ENCODE data around the gene COL24A1.

The COL24A1 gene

DNA sequence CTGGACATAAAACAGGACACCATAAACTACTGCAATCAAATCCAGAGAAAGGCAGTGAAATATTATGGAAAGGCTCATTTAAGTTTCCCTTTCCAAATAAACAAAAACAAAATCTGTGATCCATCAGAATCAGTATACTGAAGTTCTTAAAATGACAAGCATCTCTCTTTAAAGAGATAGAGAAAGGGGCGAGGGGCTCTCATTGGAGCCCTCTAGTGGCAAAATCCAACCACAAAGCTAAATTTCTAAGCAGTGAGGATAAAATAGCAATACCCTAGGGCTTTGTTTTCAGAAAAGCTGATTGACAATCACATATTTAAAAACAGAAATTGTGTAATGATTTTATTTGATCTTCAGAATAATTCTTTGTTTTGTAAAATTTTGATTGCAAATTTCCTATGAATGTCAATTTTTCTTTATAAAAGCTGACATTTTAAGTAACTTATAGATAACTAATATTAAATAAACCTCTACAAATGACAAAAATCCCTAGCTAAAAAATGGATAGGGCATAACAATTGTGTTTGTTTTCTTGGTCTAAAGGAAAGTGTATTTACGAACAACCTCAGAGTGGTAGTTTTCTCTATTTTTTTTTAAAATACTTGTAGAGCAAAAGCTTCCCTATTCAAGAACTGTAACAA, 138.2 kb downstream of the COL24A1 start:
- Histone ChIP-seq H3K79me1 (ENCODE audit: low read length) (no peaks in the 10 kb centered on the region), H3K36me3 (ENCODE audit: control insufficient read depth, insufficient read depth, low read length) (no peaks in the 10 kb centered on the region), H3K18ac (ENCODE audit: low read length) (no peak overlapping the region), H3K4me1 (ENCODE audit: control insufficient read depth, low read depth, low read length) (no peaks in the 10 kb centered on the region), H3K79me2 (ENCODE audit: control insufficient read depth, insufficient read depth, low read length) (no peaks in the 10 kb centered on the region), H3K9ac (ENCODE audit: low read length) (no peak overlapping the region), H2BK15ac (replicated peaks; ENCODE audit: low read depth) (no peak overlapping the region), H2AK5ac (ENCODE audit: low read length) (no peak overlapping the region), H3K4ac (ENCODE audit: low read depth, low read length) (no peak overlapping the region), H3K27me3 (ENCODE audit: insufficient read depth, low read length, poor library complexity) (no peaks in the 10 kb centered on the region), H2BK5ac (ENCODE audit: low read length) (no peak overlapping the region), H3K23ac (ENCODE audit: low read length) (no peak overlapping the region), H3K27ac (ENCODE audit: low read depth, low read length) (no peak overlapping the region), H3K4me3 (ENCODE audit: low read length) (no peak overlapping the region), H2BK120ac (ENCODE audit: low read depth, low read length) (no peak overlapping the region), H4K8ac (ENCODE audit: low read depth, low read length) (no peak overlapping the region), H3K56ac (ENCODE audit: low read length) (no peak overlapping the region), H4K5ac (ENCODE audit: low read length) (no peak overlapping the region), H3K4me2 (ENCODE audit: low read length) (no peak overlapping the region)
- DNase-seq, result peak; percentile 45
- no CpG with 5 or more reads among the region's 2 CpGs for WGBS (ENCODE audit: extremely low coverage, insufficient coverage, low lambda C conversion rate)

DNA sequence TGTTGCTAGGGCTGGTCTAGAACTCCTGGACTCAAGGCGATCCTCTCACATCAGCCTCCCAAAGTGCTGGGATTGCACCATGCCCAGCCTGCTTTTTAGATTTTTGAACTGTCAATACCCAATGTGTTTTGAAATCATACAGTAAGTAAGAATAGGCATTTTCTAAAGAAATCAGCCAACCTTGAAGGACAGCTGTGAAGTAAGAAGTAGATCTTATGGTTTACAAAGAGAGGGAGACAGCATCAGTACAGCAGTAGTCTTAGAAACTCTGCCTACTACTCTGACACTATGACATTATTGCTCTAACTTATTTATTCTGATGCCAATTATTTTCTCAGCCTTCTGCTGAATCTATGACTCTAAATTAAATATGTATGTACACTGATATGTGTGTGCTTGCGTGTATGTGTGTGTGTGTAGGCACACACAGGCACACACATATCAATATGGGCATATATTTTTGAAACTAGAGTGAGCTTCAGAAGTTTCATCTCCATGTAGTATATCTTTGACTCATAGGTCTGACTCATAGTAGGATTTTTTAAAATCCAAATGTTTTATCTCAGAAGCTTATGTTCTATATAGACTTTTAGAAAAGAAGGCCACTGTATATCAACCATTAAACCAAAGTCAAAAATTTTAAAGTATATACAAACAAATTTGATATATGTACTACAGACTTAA, 140.4 kb downstream of the COL24A1 start:
- H3K36me3 ChIP-seq (ENCODE audit: control insufficient read depth, insufficient read depth, low read length), result no peaks in the 10 kb centered on the region
- no peak overlapping the region for H2AK5ac ChIP-seq (ENCODE audit: low read length)
- no peaks in the 10 kb centered on the region for H3K4me1 ChIP-seq (ENCODE audit: control insufficient read depth, low read depth, low read length)
- H3K9ac ChIP-seq (ENCODE audit: low read length), result no peak overlapping the region
- DNase-seq, result no peak
- no peaks in the 10 kb centered on the region for H3K79me1 ChIP-seq (ENCODE audit: low read length)
- H3K4me3 ChIP-seq (ENCODE audit: low read length), result no peak overlapping the region
- H3K27ac ChIP-seq (ENCODE audit: low read depth, low read length), result no peak overlapping the region
- H2BK120ac ChIP-seq (ENCODE audit: low read depth, low read length), result no peak overlapping the region
- no CpG with 5 or more reads among the region's 2 CpGs for WGBS (ENCODE audit: extremely low coverage, insufficient coverage, low lambda C conversion rate)
- H3K79me2 ChIP-seq (ENCODE audit: control insufficient read depth, insufficient read depth, low read length), result no peaks in the 10 kb centered on the region
- no peak overlapping the region for H2BK15ac ChIP-seq (replicated peaks; ENCODE audit: low read depth)
- no peak overlapping the region for H3K56ac ChIP-seq (ENCODE audit: low read length)
- H3K4ac ChIP-seq (ENCODE audit: low read depth, low read length), result no peak overlapping the region
- no peak overlapping the region for H4K8ac ChIP-seq (ENCODE audit: low read depth, low read length)
- no peak overlapping the region for H4K5ac ChIP-seq (ENCODE audit: low read length)
- H3K27me3 ChIP-seq (ENCODE audit: insufficient read depth, low read length, poor library complexity), result no peaks in the 10 kb centered on the region
- no peak overlapping the region for H3K23ac ChIP-seq (ENCODE audit: low read length)
- no peak overlapping the region for H2BK5ac ChIP-seq (ENCODE audit: low read length)
- H3K4me2 ChIP-seq (ENCODE audit: low read length), result no peak overlapping the region
- H3K18ac ChIP-seq (ENCODE audit: low read length), result no peak overlapping the region

DNA sequence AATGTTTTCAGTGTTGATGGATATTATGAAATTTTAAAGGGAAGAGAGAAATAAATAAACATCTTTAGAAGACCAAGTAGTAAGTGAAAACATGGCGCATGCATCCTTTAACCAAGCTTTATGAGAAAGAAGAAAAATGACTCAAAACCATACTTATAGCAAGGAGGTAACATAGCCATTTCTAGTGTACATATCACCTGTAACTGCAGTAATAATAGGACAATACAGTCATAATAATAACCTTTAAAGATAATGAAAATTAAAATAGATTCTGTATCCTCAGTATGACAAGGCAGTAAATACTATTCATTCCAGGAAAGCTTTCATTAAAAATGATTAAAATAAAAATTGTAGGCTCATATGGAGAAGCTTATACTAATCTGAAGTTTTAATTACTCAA, 141.2 kb downstream of the COL24A1 start:
- H3K36me3 ChIP-seq (ENCODE audit: control insufficient read depth, insufficient read depth, low read length), result no peaks in the 10 kb centered on the region
- H4K8ac ChIP-seq (ENCODE audit: low read depth, low read length), result no peak overlapping the region
- no peak overlapping the region for H2AK5ac ChIP-seq (ENCODE audit: low read length)
- H3K4ac ChIP-seq (ENCODE audit: low read depth, low read length), result no peak overlapping the region
- H3K27ac ChIP-seq (ENCODE audit: low read depth, low read length), result no peak overlapping the region
- H3K4me2 ChIP-seq (ENCODE audit: low read length), result no peak overlapping the region
- H3K4me1 ChIP-seq (ENCODE audit: control insufficient read depth, low read depth, low read length), result no peaks in the 10 kb centered on the region
- H3K18ac ChIP-seq (ENCODE audit: low read length), result no peak overlapping the region
- DNase-seq, result no peak
- H4K5ac ChIP-seq (ENCODE audit: low read length), result no peak overlapping the region
- no peak overlapping the region for H2BK120ac ChIP-seq (ENCODE audit: low read depth, low read length)
- no peak overlapping the region for H2BK5ac ChIP-seq (ENCODE audit: low read length)
- no CpG with 5 or more reads among the region's 1 CpG for WGBS (ENCODE audit: extremely low coverage, insufficient coverage, low lambda C conversion rate)
- no peak overlapping the region for H3K4me3 ChIP-seq (ENCODE audit: low read length)
- H3K27me3 ChIP-seq (ENCODE audit: insufficient read depth, low read length, poor library complexity), result no peaks in the 10 kb centered on the region
- no peak overlapping the region for H3K9ac ChIP-seq (ENCODE audit: low read length)
- H2BK15ac ChIP-seq (replicated peaks; ENCODE audit: low read depth), result no peak overlapping the region
- no peak overlapping the region for H3K23ac ChIP-seq (ENCODE audit: low read length)
- H3K79me1 ChIP-seq (ENCODE audit: low read length), result no peaks in the 10 kb centered on the region
- H3K56ac ChIP-seq (ENCODE audit: low read length), result no peak overlapping the region
- H3K79me2 ChIP-seq (ENCODE audit: control insufficient read depth, insufficient read depth, low read length), result no peaks in the 10 kb centered on the region

DNA sequence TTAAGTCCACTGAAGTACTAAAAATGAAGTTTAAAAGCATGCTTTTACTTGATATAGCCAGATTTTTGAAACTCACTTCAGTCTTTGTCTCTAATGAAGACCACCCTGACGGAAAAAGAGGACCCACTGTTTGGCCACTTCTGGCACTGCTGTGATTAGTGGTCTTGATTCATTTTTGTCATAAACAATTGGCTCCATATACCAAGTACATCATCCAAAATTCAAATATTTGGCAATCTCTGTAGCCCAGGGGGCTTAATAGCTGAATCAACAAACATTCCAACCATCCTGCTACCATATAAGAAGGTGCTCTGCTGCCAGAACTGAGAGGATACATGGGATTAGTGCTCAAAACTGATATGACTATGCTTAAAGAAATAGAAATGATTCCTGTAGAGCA, 156.0 kb downstream of the COL24A1 start:
- H3K79me1 ChIP-seq (ENCODE audit: low read length), result no peaks in the 10 kb centered on the region
- no peak overlapping the region for H2BK5ac ChIP-seq (ENCODE audit: low read length)
- H3K79me2 ChIP-seq (ENCODE audit: control insufficient read depth, insufficient read depth, low read length), result no peaks in the 10 kb centered on the region
- no peaks in the 10 kb centered on the region for H3K36me3 ChIP-seq (ENCODE audit: control insufficient read depth, insufficient read depth, low read length)
- no peak overlapping the region for H3K27ac ChIP-seq (ENCODE audit: low read depth, low read length)
- no peak overlapping the region for H3K4me3 ChIP-seq (ENCODE audit: low read length)
- H3K4ac ChIP-seq (ENCODE audit: low read depth, low read length), result no peak overlapping the region
- no peak overlapping the region for H4K8ac ChIP-seq (ENCODE audit: low read depth, low read length)
- H3K9ac ChIP-seq (ENCODE audit: low read length), result no peak overlapping the region
- no peak overlapping the region for H3K18ac ChIP-seq (ENCODE audit: low read length)
- no peaks in the 10 kb centered on the region for H3K27me3 ChIP-seq (ENCODE audit: insufficient read depth, low read length, poor library complexity)
- H3K4me2 ChIP-seq (ENCODE audit: low read length), result no peak overlapping the region
- H4K5ac ChIP-seq (ENCODE audit: low read length), result no peak overlapping the region
- H3K56ac ChIP-seq (ENCODE audit: low read length), result no peak overlapping the region
- H3K4me1 ChIP-seq (ENCODE audit: control insufficient read depth, low read depth, low read length), result no peaks in the 10 kb centered on the region
- WGBS (ENCODE audit: extremely low coverage, insufficient coverage, low lambda C conversion rate), result no CpG with 5 or more reads among the region's 1 CpG
- no peak for DNase-seq
- no peak overlapping the region for H3K23ac ChIP-seq (ENCODE audit: low read length)
- no peak overlapping the region for H2AK5ac ChIP-seq (ENCODE audit: low read length)
- H2BK120ac ChIP-seq (ENCODE audit: low read depth, low read length), result no peak overlapping the region
- H2BK15ac ChIP-seq (replicated peaks; ENCODE audit: low read depth), result no peak overlapping the region

DNA sequence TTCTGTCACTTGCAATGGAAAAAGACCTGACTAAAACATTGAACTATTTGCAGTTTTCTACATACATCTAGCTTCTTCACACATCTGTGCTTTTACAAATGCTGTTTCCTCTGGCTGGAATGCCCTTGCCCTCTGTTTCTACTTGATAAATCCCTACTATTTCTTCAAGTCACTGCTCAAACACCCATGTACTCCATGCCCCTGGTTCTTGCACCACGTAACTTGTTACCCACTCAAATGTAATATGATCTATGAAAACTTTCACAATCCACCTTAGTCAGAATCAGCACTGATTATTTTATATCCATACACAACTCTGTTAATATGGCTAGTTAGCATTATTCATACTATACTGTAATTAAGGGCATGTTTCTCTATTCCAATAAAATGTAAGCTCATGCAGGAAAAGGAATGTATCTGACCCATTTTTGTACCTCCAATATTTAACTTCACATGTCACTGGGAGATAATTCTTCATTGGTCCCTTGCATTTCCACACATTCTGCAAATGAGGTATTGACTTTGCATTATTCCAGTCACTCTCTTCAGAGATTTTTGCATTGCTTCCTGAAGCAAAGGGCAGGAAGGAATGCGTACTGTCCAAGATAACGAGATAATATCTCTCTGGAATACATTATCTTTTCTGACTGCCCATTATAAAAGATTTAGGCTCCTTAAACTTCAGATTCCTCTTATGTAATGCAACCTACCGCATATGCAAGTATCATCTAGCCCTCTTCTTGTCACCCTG, 158.3 kb downstream of the COL24A1 start:
- Histone ChIP-seq H2AK5ac (ENCODE audit: low read length) (no peak overlapping the region), H3K18ac (ENCODE audit: low read length) (no peak overlapping the region), H4K8ac (ENCODE audit: low read depth, low read length) (no peak overlapping the region), H2BK5ac (ENCODE audit: low read length) (no peak overlapping the region), H3K4ac (ENCODE audit: low read depth, low read length) (no peak overlapping the region), H2BK15ac (replicated peaks; ENCODE audit: low read depth) (no peak overlapping the region), H3K79me1 (ENCODE audit: low read length) (no peaks in the 10 kb centered on the region), H4K5ac (ENCODE audit: low read length) (no peak overlapping the region), H3K4me3 (ENCODE audit: low read length) (no peak overlapping the region), H3K79me2 (ENCODE audit: control insufficient read depth, insufficient read depth, low read length) (no peaks in the 10 kb centered on the region), H3K4me1 (ENCODE audit: control insufficient read depth, low read depth, low read length) (no peaks in the 10 kb centered on the region), H3K27me3 (ENCODE audit: insufficient read depth, low read length, poor library complexity) (no peaks in the 10 kb centered on the region), H3K36me3 (ENCODE audit: control insufficient read depth, insufficient read depth, low read length) (no peaks in the 10 kb centered on the region), H3K9ac (ENCODE audit: low read length) (no peak overlapping the region), H3K4me2 (ENCODE audit: low read length) (no peak overlapping the region), H3K56ac (ENCODE audit: low read length) (no peak overlapping the region), H3K23ac (ENCODE audit: low read length) (no peak overlapping the region), H3K27ac (ENCODE audit: low read depth, low read length) (no peak overlapping the region), H2BK120ac (ENCODE audit: low read depth, low read length) (no peak overlapping the region)
- no peak for DNase-seq
- no CpG with 5 or more reads among the region's 4 CpGs for WGBS (ENCODE audit: extremely low coverage, insufficient coverage, low lambda C conversion rate)

Measured in mesendoderm (in vitro differentiated cells).